HCT116 (cell line): ENCODE data around the gene CLEC4G. TPM values are rescaled to one million over a fixed set of nuclear protein-coding genes. Genes with fewer than 3 reads are reported as not detected.

Experiments
- ATAC-seq: fragments of 200-7000 bp; cut with Tn5 transposase; 2 replicates; pipeline ENCODE4 v1.9.1; 2020; ENCODE audit warnings: mild to moderate bottlenecking, moderate library complexity
- BruUV-seq: library from RNA; stranded (reverse); fragments of 400-500 nt; replicated peaks from 2 replicates; lab custom pipeline; 2021; lab: Mats Ljungman, UMichigan
- CTCF ChIA-PET: fragments of 300-600 bp; sonication (Branson Sonifier 250); formaldehyde crosslinking; loops from one replicate; lab custom pipeline; 2021; ENCODE audit warnings: antibody characterized with exemption; lab: Charles Lee
- POLR2A ChIA-PET: fragments of 300-600, 350-600 bp; sonication (Branson Sonifier 250); formaldehyde crosslinking; loops from one replicate; lab custom pipeline; 2021; ENCODE audit warnings: antibody characterized with exemption; lab: Charles Lee
- RAD21 ChIA-PET, 2 experiments: fragments of 300-600 bp; sonication (Branson Sonifier 250); formaldehyde crosslinking; loops; one replicate each; lab custom pipeline; 2023; ENCODE audit warnings: low total read pairs in 2 of 2; ENCODE audit not compliant: uncharacterized antibody in 2 of 2, unreplicated experiment in 2 of 2, low non-redundant PET in 1 of 2; lab: Charles Lee
- DNase-seq: peaks from one replicate; pipeline ENCODE4 v3.0.0-alpha.2; 2010; ENCODE audit warnings: low read depth, low spot score
- H2AFZ ChIP-seq: fragments of 200-600 bp; shearing (Covaris generic), sonication (generic); 2 replicates; pipeline ENCODE4 v1.6.1; 2017; ENCODE audit warnings: low read depth, mixed run types, mixed read lengths, antibody characterized with exemption, low read length; ENCODE audit not compliant: poor library complexity, severe bottlenecking
- H3K27ac ChIP-seq: 2 replicates; pipeline ENCODE4 v1.5.1; 2012; ENCODE audit warnings: low read depth, low read length
- H3K27me3 ChIP-seq: fragments of 200-600 bp; sonication (generic); 2 replicates; pipeline ENCODE4 v1.6.1; 2016; ENCODE audit warnings: mixed run types, low read length, mixed read lengths; ENCODE audit not compliant: insufficient read depth
- H3K36me3 ChIP-seq, 2 experiments: fragments of 200-500 bp in 1 of 2; fragments of 200-600 bp in 1 of 2; sonication (Bioruptor generic) in 1 of 2; sonication (generic) in 1 of 2; 2 replicates each; pipeline versions ENCODE4 v1.5.1 to v1.6.1; 2014 to 2016; ENCODE audit warnings: low read length in 2 of 2, inconsistent platforms in 1 of 2, mixed read lengths in 1 of 2, mixed run types in 1 of 2; ENCODE audit not compliant: insufficient read depth in 2 of 2, control insufficient read depth in 1 of 2
- H3K4me1 ChIP-seq, 2 experiments: fragments of 200-600 bp in 1 of 2; sonication (generic) in 1 of 2; 2 replicates each; pipeline versions ENCODE4 v1.5.1 to v1.6.1; 2012 to 2017; ENCODE audit warnings: low read length in 2 of 2, inconsistent platforms in 1 of 2, mild to moderate bottlenecking in 1 of 2, mixed read lengths in 1 of 2, mixed run types in 1 of 2, moderate library complexity in 1 of 2; ENCODE audit not compliant: insufficient read depth in 2 of 2, control insufficient read depth in 1 of 2
- H3K4me2 ChIP-seq: fragments of 200-600 bp; sonication (generic); 2 replicates; pipeline ENCODE4 v1.6.1; 2017; ENCODE audit warnings: mixed run types, low read length, mixed read lengths
- H3K4me3 ChIP-seq, 2 experiments: fragments of 200-600 bp in 1 of 2; sonication (generic) in 1 of 2; replicated peaks in 1 of 2; 2 replicates each; pipeline ENCODE4 v1.5.1; 2011 to 2016; ENCODE audit warnings: low read length in 2 of 2, control low read depth in 1 of 2, low read depth in 1 of 2, mild to moderate bottlenecking in 1 of 2, mixed read lengths in 1 of 2, mixed run types in 1 of 2
- H3K79me2 ChIP-seq: fragments of 200-600 bp; sonication (generic); 2 replicates; pipeline ENCODE4 v1.6.1; 2017; ENCODE audit warnings: mild to moderate bottlenecking, mixed run types, low read length, moderate library complexity, mixed read lengths; ENCODE audit not compliant: insufficient read depth
- H3K9ac ChIP-seq: fragments of 200-600 bp; sonication (generic); 2 replicates; pipeline ENCODE4 v1.6.1; 2016; ENCODE audit warnings: low read length, mixed read lengths
- H3K9me2 ChIP-seq: fragments of 200-600 bp; sonication (generic), shearing (Covaris generic); 2 replicates; pipeline ENCODE4 v1.6.1; 2017; ENCODE audit warnings: mixed run types, mild to moderate bottlenecking, moderate library complexity; ENCODE audit not compliant: insufficient read depth
- H3K9me3 ChIP-seq, 2 experiments: fragments of 200-500 bp in 1 of 2; fragments of 200-600 bp in 1 of 2; sonication (Bioruptor generic) in 1 of 2; sonication (generic) in 1 of 2; 2 replicates each; pipeline ENCODE4 v1.6.1; 2014 to 2017; ENCODE audit warnings: low read length in 2 of 2, mixed read lengths in 2 of 2, inconsistent platforms in 1 of 2, low read depth in 1 of 2, mild to moderate bottlenecking in 1 of 2, mixed run types in 1 of 2, moderate library complexity in 1 of 2; ENCODE audit not compliant: control insufficient read depth in 1 of 2, insufficient read depth in 1 of 2
- H4K20me1 ChIP-seq: fragments of 200-600 bp; sonication (generic), shearing (Covaris generic); 2 replicates; pipeline ENCODE4 v1.6.1; 2017; ENCODE audit warnings: mixed run types, mild to moderate bottlenecking, moderate library complexity; ENCODE audit not compliant: insufficient read depth
- CTCF ChIP-seq, 3 experiments: fragments of 200-600 bp in 1 of 3; sonication (generic) in 1 of 3; IDR thresholded peaks in 2 of 3; conservative IDR thresholded peaks in 1 of 3; 2 replicates each; pipeline ENCODE4 v1.5.1; 2012 to 2017; ENCODE audit warnings: low read depth in 2 of 3, low read length in 2 of 3, antibody characterized with exemption in 1 of 3, borderline replicate concordance in 1 of 3, control low read depth in 1 of 3, mild to moderate bottlenecking in 1 of 3, mixed read lengths in 1 of 3, mixed run types in 1 of 3, moderate library complexity in 1 of 3; ENCODE audit not compliant: insufficient read depth in 1 of 3
- FOSL1 ChIP-seq: IDR thresholded peaks from 2 replicates; pipeline ENCODE4 v1.6.1; 2012; ENCODE audit warnings: low read depth
- POLR2A ChIP-seq: IDR thresholded peaks from 2 replicates; pipeline ENCODE4 v1.7.0; 2011; ENCODE audit warnings: borderline replicate concordance; ENCODE audit not compliant: insufficient read depth, insufficient read length; ENCODE audit errors: extremely low read depth
- TCF7L2 ChIP-seq: IDR thresholded peaks from 2 replicates; pipeline ENCODE4 v1.7.0; 2011; ENCODE audit warnings: borderline replicate concordance, inconsistent platforms; ENCODE audit not compliant: insufficient read depth, insufficient read length; ENCODE audit errors: extremely low read depth
- YY1 ChIP-seq: IDR thresholded peaks from 2 replicates; pipeline ENCODE4 v1.6.1; 2011; ENCODE audit warnings: low read length, low read depth, moderate library complexity, mild to moderate bottlenecking; ENCODE audit not compliant: insufficient replicate concordance; ENCODE audit errors: extremely low read depth
- ZFX ChIP-seq: fragments of 450-650 bp; IDR thresholded peaks from 2 replicates; pipeline ENCODE4 v1.6.1; 2017
- ZNF274 ChIP-seq: fragments of 200-500 bp; sonication (Bioruptor generic); IDR thresholded peaks from 2 replicates; pipeline ENCODE4 v1.6.1; 2014; ENCODE audit warnings: mild to moderate bottlenecking, low read depth, low read length, inconsistent platforms
- intact Hi-C: fragments of 100-400 bp; cut with micrococcal nuclease; formaldehyde crosslinking; loops from 2 replicates; pipeline ENCODE4 v1.10.0; 2022
- total RNA-seq: library from RNA; stranded (reverse); gene quantifications from one replicate; pipeline ENCODE4 v1.2.1, GENCODE V29; 2021; ENCODE audit not compliant: unreplicated experiment

The CLEC4G gene
- total RNA-seq, 1 experiment from 2014 or later, result not detected

- Histone ChIP-seq H3K4me2 (no peak overlapping the region), H4K20me1 (no peaks in the 10 kb centered on the region), H3K4me3 (no peak overlapping the region), H3K79me2 (no peaks in the 10 kb centered on the region), H3K4me1 (no peaks in the 10 kb centered on the region), H3K36me3 (no peaks in the 10 kb centered on the region), H2AFZ (no peak overlapping the region), H3K27me3 (peaks cover 20% of the 10 kb centered on the region), H3K9me2 (no peaks in the 10 kb centered on the region), H3K9ac (no peak overlapping the region), H3K9me3 (no peaks in the 10 kb centered on the region), H3K27ac (no peak overlapping the region)
- intact Hi-C loops, result no loop called here
- no peak for DNase-seq
- POLR2A ChIA-PET, result no interaction called here
- no peak for TF ChIP-seq TCF7L2
- TF ChIP-seq POLR2A, result no peak
- ATAC-seq, result no peak
- RAD21 ChIA-PET, result no interaction called here
- CTCF ChIA-PET, result no interaction called here
- BruUV-seq, result no TSS peak
These were observed 11.5 kb upstream of the CLEC4G start for GRCh38 chr19:7743425-7743841.

- H3K36me3 ChIP-seq, result no peaks in the 10 kb centered on the region
- no peak for TF ChIP-seq CTCF (IDR thresholded peaks at IDR 0.05 in 2 of 3, conservative IDR thresholded peaks at IDR 0.05 in 1 of 3; ENCODE audit: borderline replicate concordance in 1 of 3, insufficient read depth in 1 of 3, low read depth in 2 of 3, low read length in 2 of 3)
- TF ChIP-seq POLR2A, result no peak
- no peak for TF ChIP-seq ZNF274
- TF ChIP-seq FOSL1, result no peak
- TF ChIP-seq YY1, result no peak
- TF ChIP-seq ZFX, result no peak
- no peak for TF ChIP-seq TCF7L2
- no peak overlapping the region for H3K27ac ChIP-seq
- H3K4me2 ChIP-seq, result no peak overlapping the region
- no peak overlapping the region for H2AFZ ChIP-seq
- peaks cover 20% of the 10 kb centered on the region for H3K27me3 ChIP-seq
- BruUV-seq, result no TSS peak
- no peaks in the 10 kb centered on the region for H3K9me2 ChIP-seq
- no peak overlapping the region for H3K9ac ChIP-seq
- ChIA-PET POLR2A (no interaction called here), CTCF (no interaction called here), RAD21 (no interaction called here)
- ATAC-seq, result no peak
- no peaks in the 10 kb centered on the region for H4K20me1 ChIP-seq
- H3K4me3 ChIP-seq, result no peak overlapping the region
- H3K9me3 ChIP-seq, result no peaks in the 10 kb centered on the region
- DNase-seq, result no peak
- no peaks in the 10 kb centered on the region for H3K4me1 ChIP-seq
- intact Hi-C loops, result no loop called here
- H3K79me2 ChIP-seq, result no peaks in the 10 kb centered on the region
These were observed 11.1 kb upstream of the CLEC4G start for GRCh38 chr19:7742991-7743390.
